Esophagus mucosa (tissue), 1 donor: ENCODE measurements around the gene RERE. TPM values are rescaled to one million over a fixed set of nuclear protein-coding genes. Genes with fewer than 3 reads are reported as not detected.

Source experiments
- ATAC-seq: fragments of 200-7000 bp; cut with Tn5 transposase; one replicate; pipeline ENCODE4 v1.9.1; 2020
- total RNA-seq: library from RNA; stranded (reverse); gene quantifications from one replicate; pipeline ENCODE4 v1.2.4, GENCODE V29; 2023
- donor health status: DM: yes; HTN: yes; CAD: no.

RERE gene
- total RNA-seq, result 33.0 TPM

DNA sequence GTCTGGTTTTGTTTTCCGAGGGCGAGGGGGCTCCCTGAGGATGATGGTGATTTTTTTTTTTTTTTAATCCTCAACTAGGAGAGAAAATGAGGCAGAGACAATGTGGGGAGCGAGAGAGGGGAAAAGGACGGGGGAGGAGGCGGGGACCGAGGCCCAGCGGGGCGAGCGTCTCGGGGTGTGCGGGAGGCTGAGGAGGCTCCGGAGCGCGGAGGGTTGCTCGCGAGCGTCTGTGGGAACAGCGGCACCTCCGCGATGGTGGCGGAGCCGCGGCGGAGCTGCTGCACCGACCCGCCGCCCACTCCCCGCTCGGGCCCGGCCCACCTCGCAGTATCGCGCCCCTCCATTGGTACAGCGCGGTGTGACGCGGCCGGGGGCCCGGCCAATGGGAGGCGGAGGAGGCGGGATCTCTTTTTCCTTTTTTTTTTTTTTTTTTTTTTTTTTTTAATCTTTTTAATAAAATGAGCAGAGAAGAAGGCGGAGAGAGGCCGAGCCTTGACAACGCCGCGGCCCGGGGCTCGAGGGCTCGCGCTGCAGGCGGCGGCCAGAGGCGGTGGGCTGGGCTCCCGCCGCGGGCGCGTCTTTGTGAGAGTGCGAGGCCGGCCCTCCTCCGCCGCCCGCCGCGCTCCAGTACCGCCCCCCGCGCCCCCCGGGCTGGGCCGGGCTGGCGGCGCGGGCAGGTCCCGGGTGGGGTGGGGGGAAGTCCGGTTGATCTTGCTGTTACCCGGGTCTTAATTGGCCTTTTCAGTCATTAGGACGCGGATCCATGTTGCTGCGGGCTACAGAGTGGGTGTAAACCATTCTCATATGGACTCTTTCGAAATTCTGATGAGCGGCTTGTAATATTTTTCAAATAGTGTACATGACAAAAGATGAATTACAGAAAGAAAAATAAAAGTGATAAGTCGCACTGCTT lies at the start of gene RERE:
Gene RERE (minus strand): TSS at position 229 of the 913 bp plus-strand sequence.
- ATAC-seq, result peak; percentile 99

DNA sequence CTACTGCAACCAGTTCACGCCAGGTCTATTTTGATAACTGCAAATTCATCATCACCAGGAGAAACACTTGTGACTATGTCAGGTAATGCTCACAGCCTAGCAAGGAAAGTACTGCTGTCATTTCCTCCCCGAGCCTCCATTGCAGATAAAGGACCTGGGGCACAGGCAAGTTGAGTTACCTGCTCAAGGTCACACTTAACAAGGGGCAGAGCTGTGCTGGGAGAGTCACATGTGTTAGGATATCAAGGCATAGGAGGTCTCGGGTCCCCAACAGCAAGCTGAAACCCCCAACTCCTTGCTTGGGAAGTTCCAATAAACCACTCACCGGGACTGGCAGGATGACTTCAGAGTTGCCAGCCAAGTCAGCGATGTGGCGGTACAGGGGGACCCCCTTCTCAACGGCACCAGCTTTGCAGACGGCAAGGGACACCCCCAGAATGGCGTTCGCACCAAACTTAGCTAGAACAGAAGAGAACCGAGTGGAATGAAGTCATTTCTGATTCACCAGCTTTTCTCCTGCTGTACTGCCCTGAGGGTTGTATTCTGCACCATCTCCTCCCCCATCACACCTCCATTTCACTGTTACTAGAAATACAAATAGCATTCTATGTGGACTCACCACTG lies 49.5 kb upstream of the RERE start:
- ATAC-seq, result no peak

DNA sequence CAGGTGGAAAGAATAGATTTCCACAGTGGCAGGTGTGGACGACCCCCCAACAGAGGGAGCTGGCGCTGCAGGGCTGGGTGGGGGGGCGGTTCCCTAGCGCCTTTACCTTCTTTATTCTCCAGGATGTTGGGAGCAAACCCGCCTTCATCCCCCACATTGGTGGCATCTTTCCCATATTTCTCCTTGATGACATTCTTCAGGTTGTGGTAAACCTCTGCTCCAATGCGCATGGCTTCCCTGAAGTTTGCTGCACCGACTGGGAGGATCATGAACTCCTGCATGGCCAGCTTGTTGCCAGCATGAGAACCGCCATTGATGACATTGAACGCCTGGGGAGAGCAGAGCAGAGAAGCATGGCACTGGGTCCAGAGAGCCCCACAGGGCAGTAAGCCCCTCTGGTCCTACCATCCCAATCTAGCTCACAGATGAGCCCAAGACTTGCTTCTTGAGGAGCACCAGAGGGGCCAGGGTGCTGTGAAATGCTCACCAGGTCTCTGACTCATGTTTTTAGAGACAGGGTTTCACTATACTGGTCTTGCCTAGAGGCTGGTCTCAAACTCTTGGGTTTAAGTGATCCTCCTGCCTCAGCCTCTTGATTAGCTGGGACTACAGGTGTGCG lies 48.8 kb upstream of the RERE start:
- ATAC-seq, result no peak

DNA sequence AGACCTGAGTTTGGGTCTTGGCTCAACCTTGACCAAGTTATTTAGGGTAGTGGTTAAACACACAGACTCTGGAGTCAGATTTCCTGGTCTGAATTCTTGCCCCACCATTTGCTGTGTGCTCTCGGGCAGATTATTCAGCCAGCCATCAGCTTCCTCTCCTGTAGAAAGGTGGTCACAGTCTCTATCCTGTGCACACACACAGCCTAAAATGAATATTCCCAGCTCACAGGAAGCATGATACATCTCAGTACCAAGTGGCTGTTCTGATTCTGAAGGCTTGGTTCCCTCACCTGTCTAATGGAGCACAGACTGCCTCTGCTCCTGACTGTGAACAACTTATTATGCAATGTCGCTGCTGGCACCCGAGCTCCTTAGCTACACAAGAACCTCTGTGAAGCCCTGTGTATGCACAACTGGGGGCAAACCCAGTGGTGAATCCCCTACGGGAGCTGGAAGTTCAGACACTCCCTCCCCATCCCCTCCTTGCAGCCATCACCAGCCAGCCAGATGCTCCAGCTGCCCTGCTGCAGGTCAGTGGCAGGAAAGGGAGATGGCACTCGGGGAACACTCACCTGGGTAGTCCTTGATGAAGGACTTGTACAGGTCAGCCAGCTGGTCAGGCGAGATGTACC lies 47.4 kb upstream of the RERE start:
- ATAC-seq, result no peak

DNA sequence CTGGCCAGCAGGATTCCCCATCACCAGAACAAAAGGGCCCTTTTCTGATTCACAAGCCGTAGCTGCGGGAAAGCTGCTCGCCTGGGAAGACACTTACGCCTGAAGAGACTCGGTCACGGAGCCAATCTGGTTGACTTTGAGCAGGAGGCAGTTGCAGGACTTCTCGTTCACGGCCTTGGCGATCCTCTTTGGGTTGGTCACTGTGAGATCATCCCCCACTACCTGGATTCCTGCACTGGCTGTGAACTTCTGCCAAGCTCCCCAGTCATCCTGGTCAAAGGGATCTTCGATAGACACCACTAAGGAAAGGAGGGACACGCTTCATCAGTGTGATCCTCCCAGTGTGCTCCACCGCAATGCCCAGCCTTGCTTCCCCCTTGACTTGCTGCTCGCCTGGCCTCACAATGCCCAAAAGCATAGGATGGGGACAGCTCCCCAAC lies 46.4 kb upstream of the RERE start:
- no peak for ATAC-seq

DNA sequence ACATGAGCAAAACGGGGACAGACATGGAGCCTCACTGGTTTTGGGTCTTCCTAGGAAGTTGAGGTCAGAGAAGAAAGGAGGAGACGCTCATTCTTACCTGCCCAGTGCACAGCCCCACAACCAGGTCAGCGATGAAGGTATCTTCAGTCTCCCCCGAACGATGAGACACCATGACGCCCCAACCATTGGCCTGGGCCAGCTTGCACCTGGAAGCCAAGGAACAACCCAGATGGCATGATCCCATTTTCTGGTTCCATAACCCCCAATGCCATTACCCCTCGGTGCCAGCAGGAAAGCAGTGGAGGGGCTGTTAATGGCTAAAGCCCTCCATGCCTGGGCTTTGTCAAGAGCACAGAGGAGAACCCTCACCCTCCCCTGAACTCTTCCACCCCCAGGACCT lies 45.7 kb upstream of the RERE start:
- ATAC-seq, result no peak

GRCh38 chr1:8862528-8862927 lies 45.1 kb upstream of the RERE start:
- ATAC-seq, result peak; percentile 11

GRCh38 chr1:8860738-8861516 lies 43.5 kb upstream of the RERE start:
- no peak for ATAC-seq

DNA sequence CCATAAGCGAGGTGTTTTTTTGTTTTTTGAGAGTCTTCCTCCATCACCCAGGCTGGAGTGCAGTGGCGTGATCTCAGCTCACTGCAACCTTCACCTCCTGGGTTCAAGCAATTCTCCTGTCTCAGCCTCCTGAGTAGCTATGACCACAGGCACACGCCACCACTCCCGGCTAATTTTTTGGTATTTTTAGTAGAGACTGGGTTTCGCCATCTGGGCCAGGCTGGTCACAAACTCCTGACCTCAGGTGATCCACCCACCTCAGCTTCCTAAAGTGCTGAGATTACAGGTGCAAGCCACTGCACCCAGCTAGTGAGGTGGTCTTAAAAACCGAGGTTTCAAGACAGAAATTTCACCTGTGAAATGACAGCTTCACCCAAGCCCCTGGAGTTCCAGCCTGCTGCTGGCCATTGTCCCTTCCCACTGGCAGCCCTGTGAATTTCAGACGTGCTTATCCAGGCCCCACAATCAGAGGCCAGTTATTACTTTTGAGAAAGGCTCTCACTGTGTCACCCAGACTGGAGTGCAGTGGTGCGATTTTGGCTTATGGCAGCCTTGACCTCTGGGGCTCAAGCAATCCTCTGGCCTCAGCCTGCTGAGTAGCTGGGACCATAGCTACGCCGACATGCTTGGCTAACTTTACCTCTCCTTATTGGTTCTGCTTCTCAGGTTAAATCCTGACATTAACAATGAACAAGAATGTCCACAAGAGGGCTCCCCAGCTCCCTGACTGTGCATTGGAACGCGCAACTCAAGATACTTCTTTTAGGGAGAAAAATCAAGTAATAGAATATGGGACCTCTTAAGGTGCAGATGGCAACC lies 41.7 kb upstream of the RERE start:
- peak; percentile 15 for ATAC-seq

- ATAC-seq, result no peak
Measured at GRCh38 chr1:8858112-8858668, 40.8 kb upstream of the RERE start.

DNA sequence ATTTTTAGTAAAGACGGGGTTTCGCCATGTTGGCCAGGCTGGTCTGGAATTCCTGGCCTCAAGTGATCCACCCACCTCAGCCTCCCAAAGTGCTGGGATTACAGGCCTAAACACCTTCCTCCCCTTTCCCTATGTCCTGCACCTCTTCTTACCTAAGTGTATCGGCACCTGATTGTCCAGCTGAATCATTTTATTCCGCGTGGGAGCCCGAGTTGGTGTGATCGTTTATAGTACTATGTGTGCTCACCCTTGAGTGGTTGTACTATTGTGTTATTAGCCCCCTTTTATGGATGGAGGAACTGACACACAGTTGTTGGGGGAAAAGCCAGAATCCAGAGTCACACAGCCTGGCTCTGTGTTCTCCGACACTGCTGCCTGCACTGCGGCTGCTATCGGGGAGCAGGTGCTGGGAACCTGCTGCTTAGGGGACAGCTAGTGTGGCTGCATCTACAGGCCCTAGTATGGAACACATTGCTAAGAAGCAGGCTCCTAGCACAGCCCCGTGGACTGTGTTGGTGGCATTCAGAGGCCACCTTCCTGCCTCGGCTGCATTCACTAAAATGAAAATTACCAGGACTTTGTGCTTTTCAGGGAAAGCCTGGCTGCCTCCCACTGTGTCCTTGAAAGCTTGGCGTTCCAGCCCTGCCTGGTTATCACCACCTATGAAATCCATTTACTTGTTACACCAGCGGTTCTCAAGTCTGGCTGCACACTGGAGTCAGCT lies 39.4 kb upstream of the RERE start:
- ATAC-seq, result peak; percentile 24

GRCh38 chr1:8854240-8854639 lies 36.8 kb upstream of the RERE start:
- ATAC-seq, result peak; percentile 3

- no peak for ATAC-seq
Measured at GRCh38 chr1:8851060-8851459, 33.6 kb upstream of the RERE start.

DNA sequence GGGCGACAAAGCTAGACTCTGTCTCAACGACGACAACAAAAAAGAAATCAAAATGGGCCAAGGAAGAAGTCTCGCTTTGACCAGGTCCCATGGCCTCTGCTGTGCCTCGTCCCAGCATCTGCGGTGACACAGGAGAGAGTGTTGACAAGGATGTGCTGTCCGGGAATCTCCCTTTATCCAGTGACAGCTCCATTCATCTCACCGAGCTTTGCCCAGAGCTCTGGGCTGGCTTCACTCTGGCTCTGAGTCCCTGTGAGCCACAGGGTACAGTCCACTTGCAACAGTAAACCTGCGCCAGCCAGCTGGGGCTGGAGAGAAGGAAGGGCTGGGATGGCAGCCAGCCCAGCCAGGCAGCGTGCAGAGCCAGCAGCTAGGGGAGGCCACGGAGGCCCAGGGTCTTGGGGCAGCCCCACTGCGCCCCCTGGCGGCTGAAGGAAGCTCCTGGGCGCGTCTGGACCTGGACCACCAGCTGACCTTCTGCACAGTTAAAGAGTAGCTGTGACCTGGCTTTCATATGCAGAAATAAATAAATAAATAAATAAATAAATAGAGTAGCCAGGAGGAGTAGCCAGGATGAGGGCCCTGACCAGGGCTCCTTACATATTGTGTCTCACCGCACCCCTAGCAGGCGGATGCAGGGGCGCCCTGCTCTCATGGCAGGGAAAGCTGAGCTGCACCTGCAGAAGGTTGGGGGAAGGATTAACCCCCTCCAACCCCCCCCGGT lies 31.4 kb upstream of the RERE start:
- peak; percentile 91 for ATAC-seq

DNA sequence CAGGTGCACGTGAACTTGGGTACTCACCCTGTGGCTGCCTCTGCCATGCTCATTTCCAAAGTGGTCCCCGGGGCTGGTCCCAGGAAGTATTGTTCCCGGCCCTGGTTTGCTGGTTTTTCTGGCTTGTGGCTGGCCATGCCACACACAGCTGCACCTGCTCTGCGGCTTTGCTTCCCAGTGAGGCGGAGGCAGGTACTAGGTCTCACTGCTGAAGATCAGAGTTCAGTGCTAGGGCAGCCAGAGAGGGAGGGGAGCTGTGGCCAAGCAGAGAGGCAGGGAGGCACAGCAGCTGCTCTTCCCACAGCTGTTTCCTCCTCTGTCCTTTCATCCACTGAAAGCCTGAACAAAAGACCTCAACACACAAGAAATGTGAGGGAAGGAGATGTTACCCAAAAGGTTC lies 30.6 kb upstream of the RERE start:
- peak; percentile 70 for ATAC-seq

GRCh38 chr1:8846263-8846662 lies 28.8 kb upstream of the RERE start:
- no peak for ATAC-seq

GRCh38 chr1:8845104-8846097 lies 28.0 kb upstream of the RERE start:
- ATAC-seq, result no peak

DNA sequence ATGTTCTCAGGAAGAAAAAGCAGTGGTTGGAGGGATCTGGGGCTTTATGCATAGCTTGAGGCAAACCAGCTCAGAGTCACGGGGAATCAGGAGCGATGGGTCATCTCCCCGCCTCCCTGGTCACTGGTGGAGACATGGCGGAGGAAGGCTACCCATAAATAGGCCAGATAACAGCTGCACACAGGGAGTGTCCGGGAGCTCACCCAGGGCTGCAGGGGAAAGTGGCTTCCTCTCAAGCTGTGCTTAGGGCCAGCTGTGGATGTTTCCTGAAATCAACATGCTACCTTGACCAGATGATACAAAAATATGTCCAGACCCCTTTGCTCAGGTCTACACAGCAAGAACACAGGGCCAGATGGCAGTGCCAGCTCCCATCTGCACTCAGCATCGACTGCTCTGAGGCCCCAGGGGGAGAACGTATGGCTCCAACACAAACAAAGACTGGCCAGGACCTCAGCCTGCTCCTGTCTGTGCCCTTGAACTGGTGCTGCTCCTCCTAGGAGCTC lies 27.1 kb upstream of the RERE start:
- no peak for ATAC-seq
